HG03159 (cell line): Measurements from ENCODE around the gene SDF4.

ENCODE experiments used
- ATAC-seq: cut with Tn5 transposase; IDR thresholded peaks from one replicate; pipeline ENCODE4 v1.9.1; 2021; ENCODE audit warnings: mild to moderate bottlenecking, moderate library complexity; ENCODE audit not compliant: unreplicated experiment

SDF4 gene

DNA sequence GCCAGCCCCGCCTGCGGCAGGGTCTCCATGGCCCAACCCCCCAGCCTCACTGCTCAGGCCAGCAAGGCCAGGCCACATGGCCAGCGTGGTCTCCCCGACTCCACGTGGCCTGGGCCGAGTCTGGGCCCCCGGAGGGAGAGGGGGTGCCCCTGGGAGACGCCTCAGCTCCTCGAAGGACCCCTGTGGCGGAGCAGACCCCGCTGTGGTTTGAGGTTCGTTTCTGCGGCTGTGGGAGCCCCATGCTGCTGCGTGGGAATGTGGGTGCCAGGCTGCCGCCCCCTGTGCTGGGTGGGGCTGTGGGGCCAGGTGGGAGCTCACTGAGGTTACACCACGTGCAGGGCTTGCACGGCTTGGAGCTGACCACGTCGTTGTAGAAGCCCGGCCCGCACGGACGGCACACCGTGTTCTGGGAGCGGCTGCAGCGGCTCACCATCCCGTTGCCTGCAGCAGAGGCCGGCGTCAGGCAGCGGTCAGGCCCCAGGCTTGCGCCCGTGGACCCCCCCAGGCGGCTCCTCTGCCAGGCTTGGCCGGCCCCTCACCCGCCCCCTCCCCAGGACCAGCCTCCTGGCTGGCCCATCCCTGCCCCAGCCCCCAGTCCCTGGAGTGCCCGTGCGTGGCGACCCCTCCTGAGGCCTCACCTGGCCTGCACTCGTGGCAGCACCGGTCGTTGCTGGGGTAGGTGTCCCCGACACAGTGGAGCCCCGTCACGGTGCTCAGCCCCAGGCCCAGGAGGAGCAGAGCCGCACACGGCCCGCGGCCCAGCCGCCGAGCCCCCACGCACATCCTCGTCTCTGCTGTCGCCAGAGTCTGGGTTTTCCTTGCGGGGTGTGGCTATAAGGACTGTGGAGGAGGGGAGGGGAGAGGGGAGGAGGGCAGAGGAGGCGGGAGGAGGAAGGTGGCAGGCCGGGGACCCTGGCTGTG lies 18.2 kb downstream of the SDF4 start, which contains the start of gene TNFRSF4:
Gene TNFRSF4 (minus strand): TSS at position 809 of the 921 bp plus-strand sequence. CDS start 26 bp downstream, at position 783.
- no peak for ATAC-seq

DNA sequence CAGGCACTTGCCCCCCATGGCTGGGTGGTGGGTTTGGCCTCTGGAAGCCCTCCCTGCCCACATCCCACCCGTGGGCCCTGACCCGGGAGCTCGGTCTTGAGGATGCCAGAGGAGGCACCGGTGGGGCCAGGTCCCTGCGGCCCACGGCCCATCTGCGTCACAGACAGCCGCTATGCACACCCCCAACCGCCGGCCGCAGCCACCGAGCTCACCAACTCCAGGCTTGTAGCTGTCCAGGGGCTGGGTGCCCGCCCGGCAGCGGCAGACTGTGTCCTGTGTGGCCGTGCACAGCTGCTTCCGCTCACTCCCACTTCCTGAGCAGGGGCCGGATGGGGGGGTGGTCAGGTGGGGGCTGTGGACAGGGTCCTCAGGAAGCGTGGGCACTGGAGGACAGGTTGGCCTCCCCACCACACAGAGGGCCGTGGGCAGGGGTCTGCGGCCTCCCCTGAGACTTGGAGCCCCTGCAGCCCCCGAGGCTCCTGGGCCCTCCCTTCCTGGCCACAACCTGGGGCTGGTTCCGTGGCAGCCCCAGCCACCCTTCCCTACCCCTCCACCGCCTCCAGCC lies 18.9 kb downstream of the SDF4 start:
- no peak for ATAC-seq

DNA sequence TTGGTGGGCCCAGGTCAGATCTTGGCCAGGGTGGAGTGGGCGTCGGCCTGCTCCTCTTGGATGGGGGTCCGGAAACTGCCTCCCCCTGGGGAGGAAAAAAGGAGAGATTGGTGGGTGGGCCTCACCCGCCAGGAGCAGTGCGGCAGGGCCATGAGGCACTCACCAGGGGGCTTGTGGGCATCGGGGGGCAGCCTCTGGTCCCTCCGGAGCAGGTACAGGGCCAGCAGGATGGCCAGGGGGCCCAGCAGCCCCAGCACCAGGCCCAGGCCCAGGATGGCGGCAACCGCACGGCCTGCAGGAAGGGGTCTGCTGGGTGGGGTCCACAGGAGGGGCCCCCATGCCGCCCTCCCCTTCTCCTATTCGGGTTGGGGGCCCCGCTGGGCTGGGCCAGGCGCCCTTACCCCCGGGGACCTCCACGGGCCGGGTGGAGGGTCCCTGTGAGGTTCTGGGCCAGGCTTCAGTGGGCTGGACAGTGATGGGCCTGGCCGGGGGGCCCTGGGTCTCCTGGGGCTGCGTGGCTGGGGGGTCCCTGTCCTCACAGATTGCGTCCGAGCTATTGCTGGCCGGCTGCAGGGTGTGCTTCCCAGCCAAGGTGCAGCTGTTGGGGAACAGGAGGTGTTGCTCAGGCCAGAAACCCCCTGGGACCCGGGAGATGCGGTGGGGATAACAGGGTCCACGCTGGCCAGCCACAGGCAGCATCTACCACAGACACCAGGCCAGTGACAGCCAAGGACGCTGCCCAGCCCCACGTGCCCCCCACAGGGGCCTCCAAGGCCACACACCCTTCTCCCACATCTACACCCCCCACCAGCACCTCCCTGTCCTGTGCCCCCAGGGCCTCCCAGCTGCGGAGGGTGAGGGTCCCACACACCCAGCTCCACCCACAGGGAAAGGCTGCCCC lies 20.0 kb downstream of the SDF4 start:
- no peak for ATAC-seq

DNA sequence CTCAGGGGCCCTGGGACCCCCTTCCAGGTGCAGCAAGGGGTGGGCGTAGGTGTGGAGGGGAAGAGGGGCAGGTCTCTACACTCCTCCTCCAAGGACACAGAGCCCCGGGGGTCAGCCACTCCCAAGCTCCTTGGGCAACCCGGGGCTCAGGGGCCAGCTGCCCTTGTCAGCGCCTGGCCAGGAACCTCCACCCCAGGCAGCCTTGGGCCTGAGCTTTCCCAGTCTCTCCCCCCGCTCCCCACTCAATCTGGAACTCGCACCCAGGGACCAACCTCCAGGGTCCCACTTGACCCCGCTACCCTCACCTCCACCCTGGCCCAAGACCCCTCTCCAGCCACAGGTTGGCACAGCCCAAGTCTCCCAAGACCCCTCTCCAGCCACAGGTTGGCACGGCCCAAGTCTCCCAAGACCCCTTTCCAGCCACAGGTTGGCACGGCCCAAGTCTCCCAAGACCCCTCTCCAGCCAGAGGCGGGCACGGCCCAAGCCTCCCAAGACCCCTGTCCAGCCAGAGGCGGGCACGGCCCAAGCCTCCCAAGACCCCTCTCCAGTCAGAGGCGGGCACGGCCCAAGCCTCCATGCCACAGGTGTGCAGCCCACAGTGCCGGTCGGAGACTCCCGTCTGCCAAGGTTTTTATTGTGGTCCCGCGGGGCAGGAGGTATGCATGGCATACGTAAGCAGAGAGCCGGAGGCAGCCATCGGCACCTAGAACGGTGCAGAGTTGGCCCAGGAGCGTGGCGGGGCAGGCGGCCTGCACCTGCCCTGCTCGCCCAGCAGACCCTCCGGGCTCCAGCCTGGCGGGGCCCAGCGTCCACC lies 20.9 kb downstream of the SDF4 start:
- no peak for ATAC-seq

DNA sequence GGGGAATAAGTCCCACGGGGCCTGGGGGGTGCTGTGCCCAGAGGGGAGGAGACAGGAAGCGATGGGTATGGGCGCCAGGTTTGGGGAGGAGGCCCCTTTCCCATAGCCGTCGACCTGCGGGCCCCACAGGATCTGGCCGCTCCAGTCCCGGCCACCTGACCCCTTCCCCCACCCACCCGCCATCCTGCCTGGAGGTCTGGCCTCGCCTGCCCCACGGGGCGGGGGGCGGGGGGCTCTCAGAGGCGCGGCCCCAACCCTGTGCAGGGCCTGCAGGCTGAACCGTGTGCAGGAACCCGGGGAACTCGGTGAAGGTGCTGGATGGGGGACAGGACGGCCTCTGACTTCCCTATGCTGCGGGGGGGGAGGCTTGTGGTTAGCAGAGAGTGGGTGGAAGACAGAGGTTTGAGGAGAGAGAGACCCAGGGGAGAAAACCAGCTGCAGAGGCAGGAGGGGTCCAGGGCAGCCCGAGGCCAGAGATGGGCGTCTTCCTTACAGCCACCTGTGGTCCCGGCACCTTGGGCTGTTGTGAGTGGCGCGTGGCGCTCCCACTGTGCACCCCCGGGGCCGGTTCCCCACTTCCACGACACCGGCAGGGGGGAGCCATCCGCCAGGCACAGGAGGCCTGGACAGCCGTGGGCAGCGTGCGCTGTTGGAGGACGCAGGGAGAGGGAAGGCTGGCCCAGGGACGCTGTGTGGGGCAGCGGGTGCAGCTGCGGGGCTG lies 22.9 kb downstream of the SDF4 start:
- no peak for ATAC-seq

DNA sequence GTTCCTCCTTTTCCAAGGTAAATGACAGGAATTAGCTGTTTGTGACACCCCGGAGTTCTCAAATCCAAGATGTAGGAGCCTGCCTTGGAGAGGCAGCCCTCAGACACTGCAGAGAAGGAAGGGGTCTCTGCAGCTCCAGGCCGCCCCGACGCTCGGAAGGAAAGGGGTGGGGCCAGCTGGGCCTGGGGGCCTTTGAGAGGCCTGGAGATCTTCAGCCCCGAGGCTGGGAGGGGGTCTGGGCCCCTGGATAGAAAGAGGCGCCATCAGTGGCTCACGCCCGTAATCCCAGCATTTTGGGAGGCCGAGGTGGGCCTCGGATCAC lies 24.3 kb downstream of the SDF4 start:
- ATAC-seq: no peak

DNA sequence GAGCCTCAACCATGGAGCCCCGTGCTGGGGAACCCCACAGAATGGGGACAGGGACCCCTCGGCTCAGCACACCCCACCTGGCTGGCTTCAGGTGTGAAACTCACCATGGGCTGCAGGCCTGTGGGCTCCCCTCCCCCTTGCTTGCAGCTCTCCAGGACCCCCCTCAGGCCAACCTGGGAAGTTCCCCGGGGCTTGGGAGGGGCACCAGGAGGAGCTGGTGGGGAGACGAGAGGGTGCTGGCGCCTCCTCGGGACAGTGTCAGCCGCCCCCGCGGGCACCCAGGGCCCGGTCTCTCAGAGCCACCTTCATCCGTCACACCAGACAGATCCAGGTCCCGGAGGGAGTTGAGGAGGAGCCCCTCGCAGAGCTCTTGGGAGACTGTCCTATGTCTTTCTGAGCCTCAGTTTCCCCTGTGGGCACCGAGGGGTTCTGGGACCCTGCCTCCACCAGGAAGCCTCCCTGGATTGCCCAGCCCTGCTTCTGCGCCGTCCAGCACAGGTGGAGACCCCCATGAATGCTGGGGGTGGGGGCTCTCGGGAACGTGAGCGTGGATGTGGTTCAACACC lies 24.8 kb downstream of the SDF4 start:
- no peak for ATAC-seq

DNA sequence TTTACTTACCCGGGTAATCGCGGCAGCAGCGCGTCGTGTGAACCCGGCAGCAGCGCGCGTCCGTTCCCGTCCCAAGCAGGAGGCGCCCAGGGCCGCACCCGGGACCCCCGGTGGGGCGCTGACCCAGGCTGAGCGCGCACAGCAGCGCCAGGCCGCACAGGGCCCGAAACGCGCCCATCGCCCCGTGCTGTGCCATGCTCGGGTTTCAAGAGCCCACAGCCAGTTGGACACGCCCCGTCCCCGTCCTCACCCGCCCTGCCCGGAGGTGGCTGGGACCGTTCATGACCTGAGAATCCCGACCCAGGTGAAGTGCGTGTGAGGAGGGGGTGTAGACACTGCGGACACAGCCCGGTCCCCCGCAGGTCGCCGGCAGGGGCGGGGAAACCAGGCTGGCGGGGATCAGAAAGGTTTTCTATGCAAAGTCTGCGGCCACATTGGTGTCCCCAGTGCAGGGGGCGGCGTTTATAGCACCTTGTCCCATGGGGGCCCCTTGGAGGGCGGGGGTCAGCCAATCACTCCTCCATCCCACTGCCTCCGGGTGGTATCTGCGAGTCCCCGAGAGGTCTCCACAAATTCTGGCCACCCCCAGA lies 25.3 kb downstream of the SDF4 start, which contains the start of gene TNFRSF18:
Gene TNFRSF18 (minus strand): TSS at position 217 of the 590 bp plus-strand sequence. CDS start 21 bp downstream, at position 196.
- no peak for ATAC-seq

DNA sequence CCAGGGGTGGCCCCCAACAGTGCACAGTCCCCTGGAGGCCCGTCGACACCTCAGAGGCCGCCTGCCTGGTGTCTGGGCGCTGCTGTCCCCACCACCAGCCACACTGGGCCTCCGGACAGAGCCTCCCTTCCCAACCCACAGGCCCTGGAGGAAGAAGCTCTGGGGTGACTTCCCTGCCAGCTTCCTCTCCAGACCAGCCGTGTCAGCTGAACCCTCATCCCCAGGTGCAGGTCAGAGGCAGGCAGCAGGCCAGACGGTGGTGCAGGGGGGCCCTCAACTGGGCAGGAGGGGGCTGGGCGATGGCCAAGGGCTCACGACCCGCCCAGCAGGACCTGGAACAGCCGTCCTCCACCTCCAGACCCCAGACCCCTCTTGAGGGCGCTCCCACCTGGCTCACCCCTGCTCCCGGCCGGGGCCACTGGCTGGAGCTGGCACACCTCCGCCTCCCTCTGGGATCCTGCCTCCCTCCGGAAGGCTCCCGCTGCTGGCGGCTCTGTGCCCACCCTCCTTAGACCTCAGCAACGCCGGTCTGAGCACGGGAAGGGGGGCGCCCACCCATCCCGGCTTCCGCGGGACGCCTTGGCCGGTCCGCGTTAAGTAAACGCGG lies 25.9 kb downstream of the SDF4 start:
- ATAC-seq: no peak

DNA sequence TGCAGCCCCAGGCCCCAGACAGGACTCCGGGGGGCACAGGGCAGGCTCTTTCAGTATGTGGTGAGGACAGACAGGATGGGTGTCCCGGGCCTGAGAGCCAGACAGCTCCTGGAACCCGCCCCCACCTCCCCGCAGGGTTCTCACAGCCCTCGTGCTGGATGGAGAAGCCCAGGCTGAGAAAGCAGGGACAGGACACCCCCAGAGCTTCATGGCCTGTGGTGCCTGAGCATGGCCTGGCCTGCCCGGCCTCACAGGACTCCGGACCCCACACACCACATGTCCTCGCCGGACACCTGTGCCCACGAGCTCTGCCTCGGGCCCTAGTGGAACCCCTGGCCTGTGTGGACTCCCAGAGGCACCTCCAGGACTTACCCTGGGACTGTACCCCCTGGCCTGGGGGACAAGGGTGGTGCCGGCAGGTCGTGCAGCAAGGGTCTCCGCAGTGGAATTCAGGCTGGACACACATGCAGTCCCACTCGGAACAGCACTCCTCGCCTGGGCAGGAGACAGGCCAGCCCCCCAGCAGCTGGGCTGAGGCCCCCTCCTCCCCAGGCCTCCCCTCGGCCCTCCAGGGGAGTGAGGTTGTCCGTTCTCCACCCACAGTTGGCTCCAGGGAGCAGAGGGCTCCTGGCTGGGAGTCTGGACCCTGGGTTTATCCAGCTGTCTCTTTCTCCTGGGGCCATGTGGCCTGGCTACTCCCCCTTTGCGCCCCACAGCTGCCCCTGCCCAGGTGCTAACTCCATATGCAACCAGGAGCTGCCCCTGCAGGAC lies 26.6 kb downstream of the SDF4 start:
- ATAC-seq: no peak

DNA sequence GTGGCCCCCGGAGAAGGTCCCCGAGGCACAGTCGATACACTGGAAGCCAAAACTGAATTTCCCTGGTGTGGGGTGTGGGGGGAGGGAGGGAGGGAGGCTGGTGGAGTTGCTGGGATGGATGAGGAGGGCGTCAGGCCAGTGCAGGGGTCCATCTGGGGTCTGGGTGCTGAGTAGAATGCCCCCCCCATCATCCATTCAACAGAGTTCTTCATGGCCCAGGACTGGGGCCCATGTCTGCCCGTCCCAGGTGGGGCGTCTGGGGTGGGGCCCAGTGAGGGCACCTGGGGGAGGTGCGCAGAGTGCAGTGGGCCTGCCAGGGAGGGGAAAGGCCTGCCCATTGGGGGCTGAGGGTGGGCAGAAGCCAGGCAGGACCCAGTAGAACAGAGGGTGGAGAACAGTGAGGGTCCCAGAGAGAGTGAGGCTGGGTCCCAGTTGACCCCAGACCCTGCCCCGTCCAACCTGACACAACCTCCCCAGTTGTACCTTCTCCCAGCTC lies 27.3 kb downstream of the SDF4 start:
- ATAC-seq: no peak

DNA sequence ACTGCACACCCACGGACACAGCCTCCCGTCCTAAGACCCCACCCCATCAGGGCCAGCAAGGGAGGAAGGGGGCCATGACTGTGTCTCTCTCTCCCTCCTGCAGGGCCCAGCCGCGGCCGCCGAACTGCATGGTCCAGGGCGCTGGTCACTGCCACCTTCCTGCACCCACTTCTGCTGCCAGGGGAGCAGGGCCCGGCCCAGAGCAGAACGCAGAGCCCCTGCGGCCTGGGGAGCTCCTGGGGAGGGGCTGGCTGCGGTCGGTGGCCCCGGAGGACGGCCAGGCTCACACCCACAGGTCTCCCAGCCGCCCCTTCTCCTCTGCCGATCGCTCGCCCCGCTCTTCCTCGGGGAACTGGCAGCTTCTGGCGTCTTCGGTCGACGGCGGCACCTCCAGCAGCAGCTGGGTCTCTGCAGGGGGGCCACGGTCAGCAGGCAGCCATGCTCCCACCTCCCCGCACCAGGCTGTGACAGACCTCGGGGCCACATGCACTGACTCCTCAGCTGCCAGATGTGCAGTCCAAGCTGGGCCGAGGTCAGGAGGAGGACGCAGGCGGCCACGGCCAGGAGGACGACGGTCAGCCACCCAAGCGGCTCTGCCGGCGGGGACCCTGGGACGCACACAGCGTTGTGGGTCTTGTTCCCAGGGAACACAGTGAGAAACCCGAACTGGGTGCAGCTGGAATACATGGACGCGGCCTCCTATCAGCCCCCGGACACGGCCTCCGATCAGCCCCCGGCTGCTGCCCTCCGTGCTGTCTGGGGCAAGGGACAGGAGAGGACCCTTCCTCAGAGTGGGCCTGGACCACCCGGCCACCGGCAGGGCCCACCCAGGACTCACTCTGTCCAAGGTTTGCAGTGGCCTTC lies 28.0 kb downstream of the SDF4 start:
- ATAC-seq: no peak

DNA sequence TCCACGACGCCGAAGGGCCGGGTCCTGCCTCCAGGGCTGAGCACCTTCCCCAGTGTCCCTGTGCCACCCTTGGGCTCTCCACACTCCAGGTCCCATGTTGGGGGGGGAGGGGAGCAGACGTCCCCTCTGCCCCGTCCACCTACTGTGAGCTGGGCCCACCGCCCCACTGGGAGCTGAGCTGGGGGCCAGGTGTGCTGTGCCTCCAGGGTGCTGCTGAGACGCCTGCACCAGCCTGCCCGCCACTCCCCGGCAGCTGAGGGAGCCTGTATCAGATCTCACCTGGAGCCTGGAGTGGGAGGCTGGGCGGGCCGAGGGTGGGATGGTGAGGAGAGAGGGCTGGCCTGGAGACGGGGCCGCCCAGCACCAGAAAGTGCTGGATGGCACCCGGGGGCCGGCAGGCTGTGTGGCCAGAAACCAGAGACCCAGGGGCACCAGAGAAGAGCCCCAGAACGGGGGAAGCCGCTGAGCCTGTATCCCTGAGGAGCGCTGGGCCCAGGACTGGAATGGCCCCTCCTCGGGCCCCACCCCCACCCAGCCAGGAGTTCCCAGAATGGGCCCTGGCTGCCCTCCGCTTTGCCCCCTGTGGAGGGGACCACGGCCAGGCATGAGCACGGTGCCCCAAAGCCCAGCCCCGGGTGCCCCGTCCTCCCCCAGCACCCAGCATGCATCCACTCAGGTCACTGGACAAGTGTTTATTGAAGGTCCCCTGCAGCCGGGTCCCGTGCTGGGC lies 28.8 kb downstream of the SDF4 start:
- no peak for ATAC-seq

DNA sequence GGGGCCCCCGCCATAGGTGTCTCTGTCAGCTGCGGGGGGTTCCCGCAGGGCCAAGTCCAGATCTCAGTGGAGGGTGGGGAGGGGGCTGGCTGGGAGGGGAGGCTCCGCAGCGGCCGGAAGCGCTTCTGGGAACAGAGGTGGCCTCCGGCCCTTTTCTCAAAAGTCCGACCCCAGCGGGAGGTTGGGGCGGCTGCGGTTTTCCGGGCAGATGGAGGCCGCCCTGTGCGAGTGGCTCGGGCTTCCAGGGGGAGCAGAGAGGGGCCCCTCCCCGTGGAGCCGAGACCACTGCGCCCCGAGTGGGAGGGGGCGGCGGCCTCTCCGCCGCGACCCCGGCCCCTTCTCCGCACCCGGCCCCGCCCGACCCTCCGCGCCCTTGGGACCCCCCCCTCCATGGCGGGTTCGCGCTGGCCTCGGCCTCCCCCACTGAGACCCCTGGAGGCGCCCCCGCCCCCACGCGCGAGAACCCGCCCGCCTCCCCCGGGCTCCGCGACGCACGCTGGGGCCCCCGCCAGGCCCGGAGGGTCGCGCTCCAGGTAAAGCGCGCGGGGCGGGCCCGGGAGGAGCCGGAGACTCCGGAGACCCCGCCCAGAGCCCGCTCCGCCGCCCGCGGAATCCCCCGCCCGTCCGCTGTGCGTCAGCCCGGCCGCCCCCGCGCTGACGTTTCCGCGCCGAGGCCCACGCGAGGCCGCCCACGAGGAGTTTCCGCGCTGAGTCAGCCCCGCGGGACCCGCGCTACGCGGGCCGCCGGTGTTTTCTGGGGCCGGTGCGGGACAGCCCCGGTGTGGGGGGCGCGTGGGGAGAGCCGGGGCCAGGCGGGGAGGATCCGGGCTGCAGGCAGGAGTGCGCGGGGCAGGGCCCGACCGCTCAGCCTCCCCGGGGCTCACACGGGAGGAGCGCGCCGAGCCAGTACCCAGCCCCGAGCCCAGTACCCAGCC lies 30.7 kb downstream of the SDF4 start:
- ATAC-seq: no peak
